Measurements from ENCODE around the gene ARHGAP12.

ARHGAP12 gene

DNA sequence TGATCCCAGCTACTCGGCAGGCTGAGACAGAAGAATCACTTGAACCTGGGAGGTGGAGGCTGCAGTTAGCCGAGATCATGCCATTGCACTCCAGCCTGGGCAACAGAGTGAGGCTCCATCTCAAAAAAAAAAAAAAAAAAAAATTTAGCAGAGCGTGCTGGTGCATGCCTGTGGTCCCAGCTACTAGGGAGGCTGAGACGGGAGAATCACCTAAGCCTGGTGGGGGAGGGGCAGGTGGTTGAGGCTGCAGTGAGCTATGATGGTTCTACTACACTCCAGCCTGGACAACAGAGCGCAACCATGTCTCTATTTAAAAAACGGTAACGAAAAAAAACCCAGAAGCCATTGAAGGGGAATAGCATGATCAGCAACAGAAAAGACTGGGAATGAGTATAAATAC lies 89.9 kb downstream of the ARHGAP12 start:
- ChIA-PET CTCF (interaction anchor here (0.6 to 1.8 kb wide), 4 partner anchors 13 to 1655 kb away, joined by 3 to 10 read pairs (median 5); no protein-coding TSS in a partner anchor), POLR2A (no interaction called here)
- TF ChIP-seq ZNF174 (tag by site-specific recombination; IDR thresholded peaks at IDR 0.05) = no peak
- no peak for TF ChIP-seq ZNF555 (tag by site-specific recombination; conservative IDR thresholded peaks at IDR 0.05)
- TF ChIP-seq, protein P1, sequence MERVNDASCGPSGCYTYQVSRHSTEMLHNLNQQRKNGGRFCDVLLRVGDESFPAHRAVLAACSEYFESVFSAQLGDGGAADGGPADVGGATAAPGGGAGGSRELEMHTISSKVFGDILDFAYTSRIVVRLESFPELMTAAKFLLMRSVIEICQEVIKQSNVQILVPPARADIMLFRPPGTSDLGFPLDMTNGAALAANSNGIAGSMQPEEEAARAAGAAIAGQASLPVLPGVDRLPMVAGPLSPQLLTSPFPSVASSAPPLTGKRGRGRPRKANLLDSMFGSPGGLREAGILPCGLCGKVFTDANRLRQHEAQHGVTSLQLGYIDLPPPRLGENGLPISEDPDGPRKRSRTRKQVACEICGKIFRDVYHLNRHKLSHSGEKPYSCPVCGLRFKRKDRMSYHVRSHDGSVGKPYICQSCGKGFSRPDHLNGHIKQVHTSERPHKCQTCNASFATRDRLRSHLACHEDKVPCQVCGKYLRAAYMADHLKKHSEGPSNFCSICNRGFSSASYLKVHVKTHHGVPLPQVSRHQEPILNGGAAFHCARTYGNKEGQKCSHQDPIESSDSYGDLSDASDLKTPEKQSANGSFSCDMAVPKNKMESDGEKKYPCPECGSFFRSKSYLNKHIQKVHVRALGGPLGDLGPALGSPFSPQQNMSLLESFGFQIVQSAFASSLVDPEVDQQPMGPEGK (tag by site-specific recombination; IDR thresholded peaks at IDR 0.05) = no peak
- TF ChIP-seq, protein P2, sequence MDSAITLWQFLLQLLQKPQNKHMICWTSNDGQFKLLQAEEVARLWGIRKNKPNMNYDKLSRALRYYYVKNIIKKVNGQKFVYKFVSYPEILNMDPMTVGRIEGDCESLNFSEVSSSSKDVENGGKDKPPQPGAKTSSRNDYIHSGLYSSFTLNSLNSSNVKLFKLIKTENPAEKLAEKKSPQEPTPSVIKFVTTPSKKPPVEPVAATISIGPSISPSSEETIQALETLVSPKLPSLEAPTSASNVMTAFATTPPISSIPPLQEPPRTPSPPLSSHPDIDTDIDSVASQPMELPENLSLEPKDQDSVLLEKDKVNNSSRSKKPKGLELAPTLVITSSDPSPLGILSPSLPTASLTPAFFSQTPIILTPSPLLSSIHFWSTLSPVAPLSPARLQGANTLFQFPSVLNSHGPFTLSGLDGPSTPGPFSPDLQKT (IDR thresholded peaks at IDR 0.05; ENCODE audit: borderline replicate concordance, low read depth, low read length) = no peak
- TF ChIP-seq GLI2 (tag by site-specific recombination; IDR thresholded peaks at IDR 0.05; ENCODE audit: borderline replicate concordance, low read depth) = no peak
- TF ChIP-seq ZNF266 (tag by site-specific recombination; IDR thresholded peaks at IDR 0.05; ENCODE audit: low read depth) = no peak
- no peak for TF ChIP-seq ZFP3 (tag by site-specific recombination; IDR thresholded peaks at IDR 0.05; ENCODE audit: low read depth)
- TF ChIP-seq ZNF843 (tag by site-specific recombination; IDR thresholded peaks at IDR 0.05) = no peak
- TF ChIP-seq, protein P3, sequence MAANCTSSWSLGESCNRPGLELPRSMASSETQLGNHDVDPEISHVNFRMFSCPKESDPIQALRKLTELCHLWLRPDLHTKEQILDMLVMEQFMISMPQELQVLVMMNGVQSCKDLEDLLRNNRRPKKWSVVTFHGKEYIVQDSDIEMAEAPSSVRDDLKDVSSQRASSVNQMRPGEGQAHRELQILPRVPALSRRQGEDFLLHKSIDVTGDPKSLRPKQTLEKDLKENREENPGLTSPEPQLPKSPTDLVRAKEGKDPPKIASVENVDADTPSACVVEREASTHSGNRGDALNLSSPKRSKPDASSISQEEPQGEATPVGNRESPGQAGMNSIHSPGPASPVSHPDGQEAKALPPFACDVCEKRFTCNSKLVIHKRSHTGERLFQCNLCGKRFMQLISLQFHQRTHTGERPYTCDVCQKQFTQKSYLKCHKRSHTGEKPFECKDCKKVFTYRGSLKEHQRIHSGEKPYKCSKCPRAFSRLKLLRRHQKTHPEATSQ (tag by site-specific recombination; IDR thresholded peaks at IDR 0.05) = no peak
- no peaks in the 10 kb centered on the region for H3K4me1 ChIP-seq (ENCODE audit: control insufficient read depth, insufficient read depth, low read length)
- no peak overlapping the region for H3K27ac ChIP-seq (ENCODE audit: extremely low read depth, low read depth, low read length)
- no peak overlapping the region for H3K4me3 ChIP-seq (ENCODE audit: low read depth, low read length)
- no peaks in the 10 kb centered on the region for H3K9me3 ChIP-seq (ENCODE audit: control insufficient read depth, insufficient read depth, low read depth, low read length)
- H3K36me3 ChIP-seq (ENCODE audit: control insufficient read depth in 2 of 2, insufficient read depth in 1 of 2, low read length in 2 of 2) = no peaks in the 10 kb centered on the region

DNA sequence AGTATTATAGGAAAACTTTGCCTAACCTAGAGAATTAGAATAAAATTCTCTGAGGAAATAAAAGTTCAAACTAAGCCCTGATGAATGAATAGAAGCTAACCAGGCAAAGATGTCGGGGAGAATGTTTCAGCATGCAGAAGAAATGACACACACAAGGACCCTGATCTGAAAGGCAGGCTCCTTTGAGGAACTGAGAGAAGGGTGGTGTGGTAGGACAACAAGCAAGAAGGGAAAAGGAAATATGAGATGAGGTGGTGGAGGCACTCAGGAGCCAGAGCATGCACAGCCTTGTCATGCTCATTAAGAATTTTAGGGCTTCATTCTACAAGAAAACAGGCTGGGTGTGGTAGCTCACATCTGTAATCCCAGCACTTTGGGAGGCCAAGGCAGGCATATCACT lies 90.6 kb downstream of the ARHGAP12 start:
- H3K4me3 ChIP-seq (ENCODE audit: low read depth, low read length) = no peak overlapping the region
- H3K9me3 ChIP-seq (ENCODE audit: control insufficient read depth, insufficient read depth, low read depth, low read length) = no peaks in the 10 kb centered on the region
- no peaks in the 10 kb centered on the region for H3K36me3 ChIP-seq (ENCODE audit: control insufficient read depth in 2 of 2, insufficient read depth in 1 of 2, low read length in 2 of 2)
- POLR2A ChIA-PET = no interaction called here
- H3K27ac ChIP-seq (ENCODE audit: extremely low read depth, low read depth, low read length) = no peak overlapping the region
- CTCF ChIA-PET = interaction anchor here (0.6 to 1.7 kb wide), 5 partner anchors 18 to 635 kb away, joined by 3 to 10 read pairs (median 3); no protein-coding TSS in a partner anchor
- no peaks in the 10 kb centered on the region for H3K4me1 ChIP-seq (ENCODE audit: control insufficient read depth, insufficient read depth, low read length)
- TF ChIP-seq ZNF747 (tag by site-specific recombination; IDR thresholded peaks at IDR 0.05) (no peak), ZNF146 (tag by site-specific recombination; IDR thresholded peaks at IDR 0.05) (no peak), MEIS1 (CRISPR knock-in tag; IDR thresholded peaks at IDR 0.05; ENCODE audit: borderline replicate concordance) (no peak), REPIN1 (tag by site-specific recombination; IDR thresholded peaks at IDR 0.05; ENCODE audit: low read depth) (no peak), SCRT1 (tag by site-specific recombination; IDR thresholded peaks at IDR 0.05; ENCODE audit: borderline replicate concordance) (no peak), ZNF112 (tag by site-specific recombination; IDR thresholded peaks at IDR 0.05) (no peak), ZNF843 (tag by site-specific recombination; IDR thresholded peaks at IDR 0.05) (no peak)
- TF ChIP-seq, protein P4, sequence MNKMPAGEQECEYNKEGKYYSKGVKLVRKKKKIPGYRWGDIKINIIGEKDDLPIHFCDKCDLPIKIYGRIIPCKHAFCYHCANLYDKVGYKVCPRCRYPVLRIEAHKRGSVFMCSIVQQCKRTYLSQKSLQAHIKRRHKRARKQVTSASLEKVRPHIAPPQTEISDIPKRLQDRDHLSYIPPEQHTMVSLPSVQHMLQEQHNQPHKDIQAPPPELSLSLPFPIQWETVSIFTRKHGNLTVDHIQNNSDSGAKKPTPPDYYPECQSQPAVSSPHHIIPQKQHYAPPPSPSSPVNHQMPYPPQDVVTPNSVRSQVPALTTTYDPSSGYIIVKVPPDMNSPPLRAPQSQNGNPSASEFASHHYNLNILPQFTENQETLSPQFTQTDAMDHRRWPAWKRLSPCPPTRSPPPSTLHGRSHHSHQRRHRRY (tag by site-specific recombination; IDR thresholded peaks at IDR 0.05) = no peak
- TF ChIP-seq, protein P5, sequence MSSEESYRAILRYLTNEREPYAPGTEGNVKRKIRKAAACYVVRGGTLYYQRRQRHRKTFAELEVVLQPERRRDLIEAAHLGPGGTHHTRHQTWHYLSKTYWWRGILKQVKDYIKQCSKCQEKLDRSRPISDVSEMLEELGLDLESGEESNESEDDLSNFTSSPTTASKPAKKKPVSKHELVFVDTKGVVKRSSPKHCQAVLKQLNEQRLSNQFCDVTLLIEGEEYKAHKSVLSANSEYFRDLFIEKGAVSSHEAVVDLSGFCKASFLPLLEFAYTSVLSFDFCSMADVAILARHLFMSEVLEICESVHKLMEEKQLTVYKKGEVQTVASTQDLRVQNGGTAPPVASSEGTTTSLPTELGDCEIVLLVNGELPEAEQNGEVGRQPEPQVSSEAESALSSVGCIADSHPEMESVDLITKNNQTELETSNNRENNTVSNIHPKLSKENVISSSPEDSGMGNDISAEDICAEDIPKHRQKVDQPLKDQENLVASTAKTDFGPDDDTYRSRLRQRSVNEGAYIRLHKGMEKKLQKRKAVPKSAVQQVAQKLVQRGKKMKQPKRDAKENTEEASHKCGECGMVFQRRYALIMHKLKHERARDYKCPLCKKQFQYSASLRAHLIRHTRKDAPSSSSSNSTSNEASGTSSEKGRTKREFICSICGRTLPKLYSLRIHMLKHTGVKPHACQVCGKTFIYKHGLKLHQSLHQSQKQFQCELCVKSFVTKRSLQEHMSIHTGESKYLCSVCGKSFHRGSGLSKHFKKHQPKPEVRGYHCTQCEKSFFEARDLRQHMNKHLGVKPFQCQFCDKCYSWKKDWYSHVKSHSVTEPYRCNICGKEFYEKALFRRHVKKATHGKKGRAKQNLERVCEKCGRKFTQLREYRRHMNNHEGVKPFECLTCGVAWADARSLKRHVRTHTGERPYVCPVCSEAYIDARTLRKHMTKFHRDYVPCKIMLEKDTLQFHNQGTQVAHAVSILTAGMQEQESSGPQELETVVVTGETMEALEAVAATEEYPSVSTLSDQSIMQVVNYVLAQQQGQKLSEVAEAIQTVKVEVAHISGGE (tag by site-specific recombination; conservative IDR thresholded peaks at IDR 0.05; ENCODE audit: low read depth) = no peak
- TF ChIP-seq, protein P6, sequence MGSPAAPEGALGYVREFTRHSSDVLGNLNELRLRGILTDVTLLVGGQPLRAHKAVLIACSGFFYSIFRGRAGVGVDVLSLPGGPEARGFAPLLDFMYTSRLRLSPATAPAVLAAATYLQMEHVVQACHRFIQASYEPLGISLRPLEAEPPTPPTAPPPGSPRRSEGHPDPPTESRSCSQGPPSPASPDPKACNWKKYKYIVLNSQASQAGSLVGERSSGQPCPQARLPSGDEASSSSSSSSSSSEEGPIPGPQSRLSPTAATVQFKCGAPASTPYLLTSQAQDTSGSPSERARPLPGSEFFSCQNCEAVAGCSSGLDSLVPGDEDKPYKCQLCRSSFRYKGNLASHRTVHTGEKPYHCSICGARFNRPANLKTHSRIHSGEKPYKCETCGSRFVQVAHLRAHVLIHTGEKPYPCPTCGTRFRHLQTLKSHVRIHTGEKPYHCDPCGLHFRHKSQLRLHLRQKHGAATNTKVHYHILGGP (tag by site-specific recombination; IDR thresholded peaks at IDR 0.05) = no peak
- TF ChIP-seq, protein P7, sequence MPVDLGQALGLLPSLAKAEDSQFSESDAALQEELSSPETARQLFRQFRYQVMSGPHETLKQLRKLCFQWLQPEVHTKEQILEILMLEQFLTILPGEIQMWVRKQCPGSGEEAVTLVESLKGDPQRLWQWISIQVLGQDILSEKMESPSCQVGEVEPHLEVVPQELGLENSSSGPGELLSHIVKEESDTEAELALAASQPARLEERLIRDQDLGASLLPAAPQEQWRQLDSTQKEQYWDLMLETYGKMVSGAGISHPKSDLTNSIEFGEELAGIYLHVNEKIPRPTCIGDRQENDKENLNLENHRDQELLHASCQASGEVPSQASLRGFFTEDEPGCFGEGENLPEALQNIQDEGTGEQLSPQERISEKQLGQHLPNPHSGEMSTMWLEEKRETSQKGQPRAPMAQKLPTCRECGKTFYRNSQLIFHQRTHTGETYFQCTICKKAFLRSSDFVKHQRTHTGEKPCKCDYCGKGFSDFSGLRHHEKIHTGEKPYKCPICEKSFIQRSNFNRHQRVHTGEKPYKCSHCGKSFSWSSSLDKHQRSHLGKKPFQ (tag by site-specific recombination; IDR thresholded peaks at IDR 0.05) = no peak
- TF ChIP-seq, protein P8, sequence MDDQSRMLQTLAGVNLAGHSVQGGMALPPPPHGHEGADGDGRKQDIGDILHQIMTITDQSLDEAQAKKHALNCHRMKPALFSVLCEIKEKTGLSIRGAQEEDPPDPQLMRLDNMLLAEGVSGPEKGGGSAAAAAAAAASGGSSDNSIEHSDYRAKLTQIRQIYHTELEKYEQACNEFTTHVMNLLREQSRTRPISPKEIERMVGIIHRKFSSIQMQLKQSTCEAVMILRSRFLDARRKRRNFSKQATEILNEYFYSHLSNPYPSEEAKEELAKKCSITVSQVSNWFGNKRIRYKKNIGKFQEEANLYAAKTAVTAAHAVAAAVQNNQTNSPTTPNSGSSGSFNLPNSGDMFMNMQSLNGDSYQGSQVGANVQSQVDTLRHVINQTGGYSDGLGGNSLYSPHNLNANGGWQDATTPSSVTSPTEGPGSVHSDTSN (CRISPR knock-in tag; IDR thresholded peaks at IDR 0.05) = no peak
